ENCODE data around the gene RIPOR3. TPM values are rescaled to one million over a fixed set of nuclear protein-coding genes. Genes with fewer than 3 reads are reported as not detected.
"Not testable (repeated sequence)": the region's sequence is repeated elsewhere in the genome, so short reads cannot be mapped to it uniquely, and the experiment has no call there.

The RIPOR3 gene
- total RNA-seq, 1 donor from 2014 or later = 8.0 TPM

- intact Hi-C loops (cut with micrococcal nuclease) = no loop called here
- DNase-seq (no peak), ATAC-seq (no peak)
Measured at GRCh38 chr20:50628853-50629669, 62.3 kb downstream of the RIPOR3 start.

- ATAC-seq = no peak
- DNase-seq = no peak
Measured at GRCh38 chr20:50628332-50628731, 63.0 kb downstream of the RIPOR3 start.

GRCh38 chr20:50627747-50628146, 63.6 kb downstream of the RIPOR3 start:
- no peak for DNase-seq
- intact Hi-C loops (cut with micrococcal nuclease) = no loop called here
- no peak for ATAC-seq

More at GRCh38 chr20:50628332-50628731, 63.0 kb downstream of the RIPOR3 start:
- intact Hi-C loops (cut with micrococcal nuclease) = no loop called here

- peak; percentile 79 for DNase-seq
Measured at GRCh38 chr20:50625986-50626677, 65.2 kb downstream of the RIPOR3 start.

GRCh38 chr20:50624351-50625016, 66.9 kb downstream of the RIPOR3 start:
- ATAC-seq (peak; percentile 22), DNase-seq (no peak)
- intact Hi-C loops (cut with micrococcal nuclease) = no loop called here

More at GRCh38 chr20:50625986-50626677, 65.2 kb downstream of the RIPOR3 start:
- intact Hi-C loops (cut with micrococcal nuclease) = no loop called here
- ATAC-seq = peak; percentile 78

- ATAC-seq (no peak), DNase-seq (no peak)
- intact Hi-C loops (cut with micrococcal nuclease) = no loop called here
Measured at GRCh38 chr20:50621068-50621665, 70.2 kb downstream of the RIPOR3 start.

- DNase-seq; ATAC-seq; intact Hi-C loops (cut with micrococcal nuclease): not testable (repeated sequence)
Measured at GRCh38 chr20:50620459-50620858, 70.9 kb downstream of the RIPOR3 start.

GRCh38 chr20:50618537-50618936, 72.8 kb downstream of the RIPOR3 start:
- intact Hi-C loops (cut with micrococcal nuclease) = no loop called here
- ATAC-seq = no peak
- DNase-seq = no peak

GRCh38 chr20:50617022-50617421, 74.3 kb downstream of the RIPOR3 start:
- ATAC-seq (no peak), DNase-seq (no peak)
- intact Hi-C loops (cut with micrococcal nuclease) = no loop called here

- ATAC-seq (no peak), DNase-seq (no peak)
- intact Hi-C loops (cut with micrococcal nuclease) = no loop called here
Measured at GRCh38 chr20:50615407-50615806, 75.9 kb downstream of the RIPOR3 start.

GRCh38 chr20:50613438-50614169, 77.7 kb downstream of the RIPOR3 start:
- DNase-seq = no peak
- ATAC-seq = no peak
- intact Hi-C loops (cut with micrococcal nuclease) = no loop called here

- peak; percentile 88 for ATAC-seq
- intact Hi-C loops (cut with micrococcal nuclease) = no loop called here
- DNase-seq = peak; percentile 61
Measured at GRCh38 chr20:50611128-50611810, 80.1 kb downstream of the RIPOR3 start.

GRCh38 chr20:50610212-50610718, 81.1 kb downstream of the RIPOR3 start:
- no peak for DNase-seq
- intact Hi-C loops (cut with micrococcal nuclease) = no loop called here
- ATAC-seq = no peak

- intact Hi-C loops (cut with micrococcal nuclease) = no loop called here
- ATAC-seq (no peak), DNase-seq (no peak)
Measured at GRCh38 chr20:50609438-50609989, 81.8 kb downstream of the RIPOR3 start.

- intact Hi-C loops (cut with micrococcal nuclease) = no loop called here
- DNase-seq = no peak
- no peak for ATAC-seq
Measured at GRCh38 chr20:50608750-50609104, 82.6 kb downstream of the RIPOR3 start.

GRCh38 chr20:50607850-50608749, 83.2 kb downstream of the RIPOR3 start:
- DNase-seq = no peak

GRCh38 chr20:50607436-50607835, 83.9 kb downstream of the RIPOR3 start:
- DNase-seq (no peak), ATAC-seq (no peak)
- intact Hi-C loops (cut with micrococcal nuclease) = no loop called here

More at GRCh38 chr20:50607850-50608749, 83.2 kb downstream of the RIPOR3 start:
- intact Hi-C loops (cut with micrococcal nuclease) = no loop called here
- no peak for ATAC-seq

Data from left ventricle myocardium superior (tissue), 1 donor.